AG20443 (cell line): Measurements from ENCODE around the gene ARMC7.
"Not testable (repeated sequence)": the region's sequence is repeated elsewhere in the genome, so short reads cannot be mapped to it uniquely, and the experiment has no call there.

Experiments
- DNase-seq: peaks from one replicate; pipeline ENCODE4 v3.0.0; 2012; ENCODE audit warnings: low spot score, mixed read lengths

The ARMC7 gene

GRCh38 chr17:75154195-75155106 lies 44.7 kb downstream of the ARMC7 start, which contains the start of gene JPT1:
JPT1 (minus strand) TSS chr17:75154512; CDS start chr17:75154397, 115 bp downstream.
- DNase-seq: peak; percentile 99

DNA sequence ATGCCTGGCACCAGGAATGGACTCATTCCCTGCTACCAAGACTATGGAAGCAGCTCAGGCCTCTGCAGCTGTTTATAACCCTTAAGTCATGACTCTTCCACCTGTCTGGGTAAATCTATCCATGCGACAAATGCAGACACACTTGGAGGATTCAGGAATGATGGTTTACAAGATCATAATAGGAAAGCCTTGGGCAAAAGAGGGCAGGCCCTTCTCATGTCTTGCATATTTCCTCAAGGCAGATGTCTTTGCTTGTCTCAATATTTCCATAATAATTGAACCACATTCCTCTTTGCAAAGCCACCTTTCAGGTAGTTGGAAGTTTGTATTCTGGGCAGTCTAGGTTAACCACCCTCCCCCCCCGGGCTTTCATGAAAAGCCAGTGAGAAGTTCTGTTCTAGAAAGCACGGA lies 45.4 kb downstream of the ARMC7 start:
- no peak for DNase-seq

GRCh38 chr17:75158480-75158879 lies 48.7 kb downstream of the ARMC7 start:
- DNase-seq: not testable (repeated sequence)

DNA sequence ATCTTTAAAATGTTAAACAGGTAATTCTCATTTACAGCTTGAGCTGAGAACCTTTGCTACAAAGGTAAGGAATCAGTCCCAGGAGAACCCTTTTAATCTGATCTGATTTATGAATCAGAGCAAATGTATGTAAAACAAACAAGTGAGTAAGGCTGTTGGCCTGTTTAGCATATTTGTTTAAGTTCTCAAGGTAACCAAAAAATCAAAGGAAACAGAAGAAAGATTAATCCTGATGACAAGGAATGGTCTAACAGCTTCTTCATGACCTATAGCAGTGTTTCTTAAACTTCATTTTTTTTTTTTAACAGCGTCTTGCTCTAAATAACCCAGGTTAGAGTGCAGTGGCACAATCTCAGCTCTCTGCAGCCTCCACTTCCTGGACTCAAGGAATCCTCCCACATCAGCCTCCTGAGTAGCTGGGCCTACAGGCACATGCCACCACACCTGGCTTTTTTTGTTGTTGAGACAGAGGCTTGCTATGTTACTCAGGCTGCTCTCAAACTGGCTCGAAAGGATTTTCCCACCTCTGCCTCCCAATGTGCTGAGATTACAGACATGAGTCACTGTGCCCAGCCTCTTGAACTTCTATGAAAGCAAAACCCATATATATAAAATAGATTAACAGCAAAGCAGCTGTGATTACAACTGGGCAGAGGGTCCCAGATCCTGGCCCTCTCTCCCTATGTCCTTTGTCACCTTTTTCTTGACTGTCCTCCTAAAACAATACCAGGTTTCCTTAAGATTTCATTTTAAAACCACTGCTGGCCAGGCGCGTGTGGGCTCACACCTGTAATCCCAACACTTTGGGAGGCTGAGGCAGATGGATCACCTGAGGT lies 49.6 kb downstream of the ARMC7 start:
- DNase-seq: no peak

DNA sequence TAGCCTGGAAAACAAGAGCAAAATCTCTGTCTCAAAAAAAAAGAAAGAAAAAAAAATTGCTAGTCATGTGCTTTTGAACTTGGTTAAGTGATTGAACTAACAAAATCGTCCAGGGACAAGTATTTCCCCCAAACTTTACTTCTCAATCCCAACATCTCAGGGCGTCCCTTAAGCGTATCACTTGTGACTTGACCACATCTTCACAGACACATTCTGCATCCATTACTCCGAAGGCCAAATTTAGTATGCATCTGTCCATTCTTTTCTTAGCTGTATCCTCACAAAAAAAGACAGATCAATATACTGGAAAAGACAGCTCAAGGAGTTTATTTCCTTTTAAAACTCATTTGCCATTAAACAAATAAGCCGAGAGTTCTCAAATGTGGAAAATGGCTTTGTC lies 50.4 kb downstream of the ARMC7 start:
- no peak for DNase-seq

- no peak for DNase-seq
These were observed 53.3 kb downstream of the ARMC7 start for GRCh38 chr17:75163074-75163473.

GRCh38 chr17:75164606-75165005 lies 54.8 kb downstream of the ARMC7 start:
- DNase-seq: not testable (repeated sequence)

- DNase-seq: no peak
These were observed 59.2 kb downstream of the ARMC7 start for GRCh38 chr17:75168998-75169397.

DNA sequence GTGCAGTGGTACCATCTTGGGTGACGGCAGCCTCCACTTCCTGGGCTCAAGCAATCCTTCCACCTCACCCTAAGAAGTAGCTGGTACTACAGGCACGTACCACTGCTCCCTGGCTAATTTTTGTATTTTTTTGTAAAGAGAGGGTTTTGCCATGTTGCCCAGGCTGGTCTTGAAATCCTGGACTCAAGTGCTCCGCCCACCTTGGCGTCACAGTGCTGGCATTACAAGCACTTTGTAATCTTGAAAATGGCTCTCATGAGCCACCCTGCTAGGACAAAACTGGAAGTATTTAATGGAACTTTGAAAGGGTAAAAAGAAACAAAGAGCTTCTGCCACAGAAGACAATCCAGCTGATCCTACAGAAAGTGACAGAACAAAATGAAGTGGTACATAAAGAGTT lies 63.8 kb downstream of the ARMC7 start:
- no peak for DNase-seq

- DNase-seq: no peak
These were observed 65.2 kb downstream of the ARMC7 start for GRCh38 chr17:75174996-75175395.

GRCh38 chr17:75176625-75177024 lies 66.9 kb downstream of the ARMC7 start:
- DNase-seq: no peak

GRCh38 chr17:75178453-75178852 lies 68.7 kb downstream of the ARMC7 start:
- no peak for DNase-seq
